ENCODE results near the gene B3GAT1.
"Not testable (repeated sequence)": the region's sequence is repeated elsewhere in the genome, so short reads cannot be mapped to it uniquely, and the experiment has no call there.

The B3GAT1 gene

GRCh38 chr11:134412203-134413042 is at the start of gene B3GAT1:
Gene B3GAT1 (minus strand): TSS chr11:134412242. CDS start chr11:134387659, 24,583 bp downstream.
- no peak for DNase-seq

- DNase-seq = no peak
These were observed 49.6 kb upstream of the B3GAT1 start for GRCh38 chr11:134461621-134462020.

GRCh38 chr11:134460881-134461280 is 48.8 kb upstream of the B3GAT1 start:
- no peak for DNase-seq

GRCh38 chr11:134460062-134460561 is 48.1 kb upstream of the B3GAT1 start:
- no peak for DNase-seq

- DNase-seq = no peak
These were observed 47.4 kb upstream of the B3GAT1 start for GRCh38 chr11:134459246-134460061.

GRCh38 chr11:134457411-134458007 is 45.5 kb upstream of the B3GAT1 start:
- DNase-seq = not testable (repeated sequence)

GRCh38 chr11:134455516-134455915 is 43.5 kb upstream of the B3GAT1 start:
- no peak for DNase-seq

- DNase-seq = no peak
These were observed 42.2 kb upstream of the B3GAT1 start for GRCh38 chr11:134454146-134454690.

GRCh38 chr11:134453441-134453840 is 41.4 kb upstream of the B3GAT1 start:
- no peak for DNase-seq

- no peak for DNase-seq
These were observed 40.8 kb upstream of the B3GAT1 start for GRCh38 chr11:134452838-134453155.

- DNase-seq = no peak
These were observed 40.2 kb upstream of the B3GAT1 start for GRCh38 chr11:134452026-134452837.

GRCh38 chr11:134450186-134450585 is 38.1 kb upstream of the B3GAT1 start:
- DNase-seq = no peak

GRCh38 chr11:134449713-134450112 is 37.7 kb upstream of the B3GAT1 start:
- DNase-seq = no peak

- DNase-seq = no peak
These were observed 37.0 kb upstream of the B3GAT1 start for GRCh38 chr11:134449051-134449450.

- DNase-seq = no peak
These were observed 35.7 kb upstream of the B3GAT1 start for GRCh38 chr11:134447696-134448095.

GRCh38 chr11:134445601-134446325 is 33.7 kb upstream of the B3GAT1 start:
- no peak for DNase-seq

- DNase-seq = not testable (repeated sequence)
These were observed 32.4 kb upstream of the B3GAT1 start for GRCh38 chr11:134444160-134445108.

- no peak for DNase-seq
These were observed 31.2 kb upstream of the B3GAT1 start for GRCh38 chr11:134443246-134443645.

- no peak for DNase-seq
These were observed 30.2 kb upstream of the B3GAT1 start for GRCh38 chr11:134442246-134442645.

- DNase-seq = no peak
These were observed 29.7 kb upstream of the B3GAT1 start for GRCh38 chr11:134441706-134442105.
